Thymus (tissue), 11 donors: ENCODE results near the gene RPL27A. TPM values are rescaled to one million over a fixed set of nuclear protein-coding genes. Genes with fewer than 3 reads are reported as not detected.

ENCODE experiments used
- DNase-seq, 9 donors: peaks; one replicate each; pipeline ENCODE4 v3.0.0-alpha.2; 2013; ENCODE audit warnings: low spot score in 9 of 9, low read depth in 6 of 9, missing footprints in 1 of 9
- H3K27ac ChIP-seq, 2 donors: one replicate each; pipeline ENCODE4 v1.5.1; 2013; ENCODE audit warnings: control low read depth in 1 of 2, low read depth in 1 of 2, low read length in 1 of 2, mild to moderate bottlenecking in 1 of 2, moderate library complexity in 1 of 2
- H3K27me3 ChIP-seq, 2 donors: one replicate each; pipeline ENCODE4 v1.5.1; 2013; ENCODE audit warnings: low read length in 1 of 2; ENCODE audit not compliant: control insufficient read depth in 2 of 2, insufficient read depth in 1 of 2
- H3K36me3 ChIP-seq, 2 donors: one replicate each; pipeline ENCODE4 v1.5.1; 2013; ENCODE audit warnings: low read length in 1 of 2, mild to moderate bottlenecking in 1 of 2, moderate library complexity in 1 of 2; ENCODE audit not compliant: control insufficient read depth in 2 of 2, insufficient read depth in 2 of 2
- H3K4me1 ChIP-seq, 2 donors: one replicate each; pipeline ENCODE4 v1.5.1; 2013; ENCODE audit warnings: low read length in 2 of 2; ENCODE audit not compliant: control insufficient read depth in 2 of 2, insufficient read depth in 2 of 2
- H3K4me3 ChIP-seq, 2 donors: one replicate each; pipeline ENCODE4 v1.5.1; 2013; ENCODE audit warnings: low read length in 2 of 2, control low read depth in 1 of 2, mild to moderate bottlenecking in 1 of 2
- H3K9me3 ChIP-seq, 2 donors: one replicate each; pipeline ENCODE4 v1.5.1; 2013; ENCODE audit warnings: low read length in 1 of 2, mild to moderate bottlenecking in 1 of 2; ENCODE audit not compliant: control insufficient read depth in 2 of 2, insufficient read depth in 1 of 2
- WGBS: extraction: QIAGEN DNeasy Blood & Tissue Kit; methylation state at CpG from one replicate; pipeline ENCODE4 v1.1.7; 2013; 5-methylcytosine and 5-hydroxymethylcytosine counted together
- polyA plus RNA-seq: library from polyadenylated mRNA; stranded (reverse); fragments of 200-250 nt; gene quantifications from one replicate; pipeline ENCODE4 v1.2.3, GENCODE V29; 2013
- total RNA-seq: library from RNA; stranded (reverse); fragments of 120-200 nt; gene quantifications from one replicate; pipeline ENCODE4 v1.2.4, GENCODE V29; 2013
- donor health status: healthy.

Gene RPL27A
- total and polyA plus RNA-seq, 2 donors, result 2,501 to 4,277 TPM

GRCh38 chr11:8709777-8710176 is 27.2 kb downstream of the RPL27A start:
- Histone ChIP-seq H3K4me3 (no peak overlapping the region), H3K9me3 (no peaks in the 10 kb centered on the region), H3K4me1 (peaks cover 0 to 6% of the 10 kb centered on the region in 2 donors), H3K27me3 (no peaks in the 10 kb centered on the region), H3K27ac (peak overlapping the region in 1 of 2 donors; percentile 56), H3K36me3 (no peaks in the 10 kb centered on the region)
- DNase-seq, result no peak
- 96% methylated on average over 4 of the region's 4 CpGs for WGBS

GRCh38 chr11:8711895-8712442 is 29.4 kb downstream of the RPL27A start:
- H3K27me3 ChIP-seq, result no peaks in the 10 kb centered on the region
- no peaks in the 10 kb centered on the region for H3K36me3 ChIP-seq
- peaks cover 0 to 6% of the 10 kb centered on the region in 2 donors for H3K4me1 ChIP-seq
- H3K9me3 ChIP-seq, result no peaks in the 10 kb centered on the region
- no peak overlapping the region for H3K27ac ChIP-seq
- 93% methylated on average over 5 of the region's 5 CpGs for WGBS
- DNase-seq, result no peak
- no peak overlapping the region for H3K4me3 ChIP-seq

GRCh38 chr11:8712506-8712905 is 29.9 kb downstream of the RPL27A start:
- Histone ChIP-seq H3K4me1 (peaks cover 0 to 11% of the 10 kb centered on the region in 2 donors), H3K36me3 (no peaks in the 10 kb centered on the region), H3K4me3 (no peak overlapping the region), H3K9me3 (no peaks in the 10 kb centered on the region), H3K27me3 (no peaks in the 10 kb centered on the region), H3K27ac (no peak overlapping the region)
- WGBS, result 98% methylated on average over 12 of the region's 12 CpGs
- DNase-seq, result no peak

- no peaks in the 10 kb centered on the region for H3K36me3 ChIP-seq
- peaks cover 0 to 16% of the 10 kb centered on the region in 2 donors for H3K4me1 ChIP-seq
- no peak for DNase-seq
- WGBS, result 96% methylated on average over 8 of the region's 8 CpGs
- H3K27ac ChIP-seq, result no peak overlapping the region
- H3K4me3 ChIP-seq, result no peak overlapping the region
- H3K9me3 ChIP-seq, result no peaks in the 10 kb centered on the region
- no peaks in the 10 kb centered on the region for H3K27me3 ChIP-seq
Observed at GRCh38 chr11:8713760-8714454, 31.3 kb downstream of the RPL27A start.

- no peak for DNase-seq
- Histone ChIP-seq H3K27me3 (no peaks in the 10 kb centered on the region), H3K4me3 (no peak overlapping the region), H3K36me3 (no peaks in the 10 kb centered on the region), H3K9me3 (no peaks in the 10 kb centered on the region), H3K4me1 (peaks cover 0 to 14% of the 10 kb centered on the region in 2 donors), H3K27ac (no peak overlapping the region)
- 78% methylated on average over 4 of the region's 4 CpGs for WGBS
Observed at GRCh38 chr11:8714622-8715225, 32.1 kb downstream of the RPL27A start.

- Histone ChIP-seq H3K36me3 (no peaks in the 10 kb centered on the region), H3K4me3 (no peak overlapping the region), H3K9me3 (no peaks in the 10 kb centered on the region), H3K27me3 (peaks cover 0 to 2% of the 10 kb centered on the region in 2 donors), H3K27ac (no peak overlapping the region), H3K4me1 (peaks cover 0 to 14% of the 10 kb centered on the region in 2 donors)
- no peak for DNase-seq
- WGBS, result 95% methylated on average over 15 of the region's 15 CpGs
Observed at GRCh38 chr11:8715501-8715900, 32.9 kb downstream of the RPL27A start.

- WGBS, result 89% methylated on average over 9 of the region's 9 CpGs
- H3K9me3 ChIP-seq, result no peaks in the 10 kb centered on the region
- H3K27me3 ChIP-seq, result peaks cover 0 to 2% of the 10 kb centered on the region in 2 donors
- H3K4me3 ChIP-seq, result no peak overlapping the region
- DNase-seq, result no peak
- H3K36me3 ChIP-seq, result no peaks in the 10 kb centered on the region
- peak overlapping the region in 1 of 2 donors; percentile 54 for H3K27ac ChIP-seq
- peaks cover 0 to 14% of the 10 kb centered on the region in 2 donors for H3K4me1 ChIP-seq
Observed at GRCh38 chr11:8717544-8717875, 34.9 kb downstream of the RPL27A start.

- no peaks in the 10 kb centered on the region for H3K36me3 ChIP-seq
- H3K27ac ChIP-seq, result peak overlapping the region; percentile 30 to 56
- H3K9me3 ChIP-seq, result no peaks in the 10 kb centered on the region
- H3K27me3 ChIP-seq, result peaks cover 0 to 2% of the 10 kb centered on the region in 2 donors
- H3K4me1 ChIP-seq, result peaks cover 0 to 15% of the 10 kb centered on the region in 2 donors
- WGBS, result 75% methylated on average over 11 of the region's 11 CpGs
- H3K4me3 ChIP-seq, result no peak overlapping the region
- no peak for DNase-seq
Observed at GRCh38 chr11:8717876-8718753, 35.5 kb downstream of the RPL27A start.
